HepG2 (cell line): ENCODE measurements around the gene ZDHHC19. TPM values are rescaled to one million over a fixed set of nuclear protein-coding genes. Genes with fewer than 3 reads are reported as not detected.

Source experiments
- AGO1 ChIP-seq: fragments of 200-400 bp; formaldehyde crosslinking; IDR thresholded peaks from 2 replicates; pipeline ENCODE4 v1.6.1; 2017; ENCODE audit warnings: mild to moderate bottlenecking, low read depth, low read length, moderate library complexity; ENCODE audit not compliant: poor library complexity, severe bottlenecking
- CAMTA2 ChIP-seq: sonication (generic); formaldehyde crosslinking; IDR thresholded peaks from 2 replicates; pipeline ENCODE4 v1.4.0; 2020; ENCODE audit warnings: mild to moderate bottlenecking, missing genetic modification reagents, borderline replicate concordance
- ELF4 ChIP-seq: sonication (generic); formaldehyde crosslinking; IDR thresholded peaks from 2 replicates; pipeline ENCODE4 v1.5.0; 2020; ENCODE audit warnings: missing genetic modification reagents, mild to moderate bottlenecking, moderate library complexity, borderline replicate concordance
- HNF4G ChIP-seq, 2 experiments: sonication (generic) in 1 of 2; formaldehyde crosslinking in 1 of 2; IDR thresholded peaks; 2 replicates each; pipeline versions ENCODE4 v1.4.0 to v1.6.1; 2011 to 2020; ENCODE audit warnings: borderline replicate concordance in 2 of 2, low read depth in 2 of 2, mild to moderate bottlenecking in 2 of 2, low read length in 1 of 2, missing genetic modification reagents in 1 of 2, moderate library complexity in 1 of 2
- ISX ChIP-seq: sonication (generic); formaldehyde crosslinking; conservative IDR thresholded peaks from 2 replicates; pipeline ENCODE4 v1.5.0; 2020; ENCODE audit warnings: missing genetic modification reagents
- LCORL ChIP-seq, 2 experiments: fragments of 450-650 bp in 1 of 2; sonication (generic) in 1 of 2; formaldehyde crosslinking in 1 of 2; IDR thresholded peaks; 2 replicates each; pipeline versions ENCODE4 v1.5.0 to v1.6.1; 2017 to 2020; ENCODE audit warnings: antibody characterized with exemption in 1 of 2, missing genetic modification reagents in 1 of 2
- MAF1 ChIP-seq: sonication (generic); formaldehyde crosslinking; IDR thresholded peaks from 2 replicates; pipeline ENCODE4 v1.5.0; 2020; ENCODE audit warnings: missing genetic modification reagents, borderline replicate concordance
- MXI1 ChIP-seq: IDR thresholded peaks from 3 replicates; pipeline ENCODE4 v1.6.1; 2012; ENCODE audit warnings: low read depth, low read length, inconsistent platforms, borderline replicate concordance
- POLR2AphosphoS2 ChIP-seq: IDR thresholded peaks from 2 replicates; pipeline ENCODE4 v1.6.1; 2011; ENCODE audit warnings: low read depth, low read length, improper control_type of control experiment
- SALL1 ChIP-seq: sonication (generic); formaldehyde crosslinking; IDR thresholded peaks from 2 replicates; pipeline ENCODE4 v1.8.0; 2022; ENCODE audit warnings: mild to moderate bottlenecking, missing genetic modification reagents
- ZBTB38 ChIP-seq: sonication (generic); formaldehyde crosslinking; IDR thresholded peaks from 2 replicates; pipeline ENCODE4 v1.5.1; 2020; ENCODE audit warnings: mild to moderate bottlenecking, missing genetic modification reagents
- ZFAT ChIP-seq: sonication (generic); formaldehyde crosslinking; conservative IDR thresholded peaks from 2 replicates; pipeline ENCODE4 v1.8.1; 2023; ENCODE audit warnings: missing genetic modification reagents, inconsistent platforms
- ZFP82 ChIP-seq: sonication (generic); formaldehyde crosslinking; IDR thresholded peaks from 2 replicates; pipeline ENCODE4 v1.5.1; 2020; ENCODE audit warnings: mild to moderate bottlenecking, missing genetic modification reagents, borderline replicate concordance
- ZNF253 ChIP-seq: sonication (generic); formaldehyde crosslinking; IDR thresholded peaks from 2 replicates; pipeline ENCODE4 v1.8.0; 2022; ENCODE audit warnings: mild to moderate bottlenecking, missing genetic modification reagents, borderline replicate concordance
- ZNF263 ChIP-seq: sonication (generic); formaldehyde crosslinking; IDR thresholded peaks from 2 replicates; pipeline ENCODE4 v1.4.0; 2020; ENCODE audit warnings: missing genetic modification reagents
- ZNF503 ChIP-seq: sonication (generic); formaldehyde crosslinking; IDR thresholded peaks from 2 replicates; pipeline ENCODE4 v1.4.0; 2020; ENCODE audit warnings: missing genetic modification reagents
- ZNF550 ChIP-seq: sonication (generic); formaldehyde crosslinking; IDR thresholded peaks from 2 replicates; pipeline ENCODE4 v1.4.0; 2020; ENCODE audit warnings: mild to moderate bottlenecking, missing genetic modification reagents, borderline replicate concordance
- ZNF687 ChIP-seq: sonication (generic); formaldehyde crosslinking; IDR thresholded peaks from 2 replicates; pipeline ENCODE4 v1.5.1; 2020; ENCODE audit warnings: mild to moderate bottlenecking, missing genetic modification reagents, moderate library complexity
- ZNF746 ChIP-seq: sonication (generic); formaldehyde crosslinking; IDR thresholded peaks from 2 replicates; pipeline ENCODE4 v1.8.0; 2022; ENCODE audit warnings: mild to moderate bottlenecking, missing genetic modification reagents
- ZNF770 ChIP-seq: sonication (generic); formaldehyde crosslinking; IDR thresholded peaks from 2 replicates; pipeline ENCODE4 v1.5.0; 2020; ENCODE audit warnings: mild to moderate bottlenecking, missing genetic modification reagents
- ZNF839 ChIP-seq: sonication (generic); formaldehyde crosslinking; IDR thresholded peaks from 2 replicates; pipeline ENCODE4 v1.4.0; 2020; ENCODE audit warnings: missing genetic modification reagents, mild to moderate bottlenecking, borderline replicate concordance
- ZNF883 ChIP-seq: sonication (generic); formaldehyde crosslinking; IDR thresholded peaks from 2 replicates; pipeline ENCODE4 v1.5.1; 2020; ENCODE audit warnings: mild to moderate bottlenecking, missing genetic modification reagents; ENCODE audit errors: not compliant biosample characterization
- polyA plus RNA-seq, 8 experiments: library from polyadenylated mRNA; depleted of rRNA in 3 of 8; stranded (reverse) in 7 of 8; unstranded in 1 of 8; fragments of >200 nt; fragmentation: Illumina TruSeq in 4 of 8; extraction: Trizol in 4 of 8; gene quantifications; 2 replicates each; pipeline versions ENCODE4 v1.2.1 to v1.2.3, GENCODE V29; 2011 to 2016; ENCODE audit warnings: low read depth in 4 of 8, missing spikeins in 1 of 8, mixed read lengths in 1 of 8; ENCODE audit not compliant: insufficient read depth in 1 of 8
- total RNA-seq, 5 experiments: library from RNA; depleted of rRNA; stranded (reverse); fragments of >200 nt; fragmentation: Illumina TruSeq; extraction: Trizol; gene quantifications; 2 replicates each; pipeline ENCODE4 v1.2.3, GENCODE V29; 2016; ENCODE audit warnings: low read depth in 1 of 5

The ZDHHC19 gene
- total and polyA plus RNA-seq, 2 of the 13 experiments (the other 11 are each of a cell fraction or from before 2014, with no cell fraction given) = 0.22 to 0.53 TPM

GRCh38 chr3:196216681-196217211 lies 5.5 kb upstream of the ZDHHC19 start (continued):
- no peak for TF ChIP-seq MAF1 (CRISPR knock-in tag)
- no peak for TF ChIP-seq ZFP82 (CRISPR knock-in tag)
- TF ChIP-seq ZNF839 (CRISPR knock-in tag) = no peak
- TF ChIP-seq ZNF550 (CRISPR knock-in tag) = no peak
- no peak for TF ChIP-seq LCORL (IDR thresholded peaks at IDR 0.05)
- no peak for TF ChIP-seq LCORL (CRISPR knock-in tag; IDR thresholded peaks at IDR 0.05)
- TF ChIP-seq ZBTB38 = peak; percentile 74
- no peak for TF ChIP-seq ELF4 (CRISPR knock-in tag)
- TF ChIP-seq ISX (CRISPR knock-in tag) = no peak
- no peak for TF ChIP-seq ZNF746 (CRISPR knock-in tag)
- no peak for TF ChIP-seq POLR2AphosphoS2
- TF ChIP-seq CAMTA2 = no peak
- TF ChIP-seq ZFAT (CRISPR knock-in tag) = no peak
- no peak for TF ChIP-seq ZNF253 (CRISPR knock-in tag)
- no peak for TF ChIP-seq HNF4G (IDR thresholded peaks at IDR 0.05; ENCODE audit: borderline replicate concordance, low read depth, low read length)
- no peak for TF ChIP-seq HNF4G (CRISPR knock-in tag; IDR thresholded peaks at IDR 0.05; ENCODE audit: borderline replicate concordance, low read depth)
- 0 out of 2 replicates have a peak, but pooled peaks have one; percentile 23 for TF ChIP-seq ZNF263 (CRISPR knock-in tag)
- TF ChIP-seq ZNF883 (CRISPR knock-in tag) = peak; percentile 22
- peak; percentile 11; the same call in 1 of the 2 replicates for TF ChIP-seq SALL1
- peak; percentile 60; the same call in 1 of the 2 replicates for TF ChIP-seq ZNF687 (CRISPR knock-in tag)
- TF ChIP-seq AGO1 = no peak
- peak; percentile 13; the same call in 1 of the 2 replicates for TF ChIP-seq ZNF770 (CRISPR knock-in tag)
- TF ChIP-seq ZNF503 (CRISPR knock-in tag) = no peak
- TF ChIP-seq MXI1 = no peak
